Spleen (tissue), 13 donors: ENCODE results near the gene SFXN3. TPM values are rescaled to one million over a fixed set of nuclear protein-coding genes. Genes with fewer than 3 reads are reported as not detected.

Experiments
- DNase-seq: peaks from one replicate; pipeline ENCODE4 v3.0.0-alpha.2; 2020
- H3K27ac ChIP-seq, 8 donors: fragments of 200-600 bp; sonication (generic) in 7 of 8; 1 replicate in 4 of 8; 2 replicates in 4 of 8; pipeline versions ENCODE4 v1.5.0 to v1.8.0; 2016 to 2021; ENCODE audit warnings: inconsistent platforms in 4 of 8, mild to moderate bottlenecking in 4 of 8, moderate library complexity in 1 of 8
- H3K27me3 ChIP-seq, 7 donors: fragments of 200-600 bp; sonication (generic) in 6 of 7; replicated peaks in 1 of 7; 1 replicate in 4 of 7; 2 replicates in 3 of 7; pipeline versions ENCODE4 v1.5.0 to v1.8.0; 2016 to 2021; ENCODE audit warnings: inconsistent platforms in 3 of 7, mild to moderate bottlenecking in 1 of 7
- H3K36me3 ChIP-seq, 6 donors: fragments of 200-600 bp; sonication (generic) in 5 of 6; 1 replicate in 4 of 6; 2 replicates in 2 of 6; pipeline versions ENCODE4 v1.5.0 to v1.8.0; 2016 to 2021; ENCODE audit warnings: inconsistent platforms in 2 of 6
- H3K4me1 ChIP-seq, 6 donors: fragments of 200-600 bp; sonication (generic) in 5 of 6; 1 replicate in 3 of 6; 2 replicates in 3 of 6; pipeline versions ENCODE4 v1.5.0 to v1.8.0; 2016 to 2021; ENCODE audit warnings: inconsistent platforms in 3 of 6
- H3K4me3 ChIP-seq, 8 donors: fragments of 200-600 bp; sonication (generic) in 7 of 8; 1 replicate in 4 of 8; 2 replicates in 4 of 8; pipeline versions ENCODE4 v1.5.0 to v1.8.0; 2016 to 2021; ENCODE audit warnings: inconsistent platforms in 4 of 8, mild to moderate bottlenecking in 4 of 8, moderate library complexity in 2 of 8
- H3K9me3 ChIP-seq, 8 donors: fragments of 200-600 bp; sonication (generic) in 7 of 8; 1 replicate in 4 of 8; 2 replicates in 4 of 8; pipeline versions ENCODE4 v1.5.0 to v1.8.0; 2016 to 2021; ENCODE audit warnings: inconsistent platforms in 4 of 8
- CTCF ChIP-seq, 11 experiments: fragments of 200-600 bp in 7 of 11; fragments of 450-650 bp in 4 of 11; sonication (generic) in 4 of 11; IDR thresholded peaks in 8 of 11; conservative IDR thresholded peaks in 3 of 11; 1 replicate in 7 of 11; 2 replicates in 4 of 11; pipeline versions ENCODE4 v1.4.0 to v1.8.0; 2016 to 2021; ENCODE audit warnings: antibody characterized with exemption in 11 of 11, inconsistent platforms in 4 of 11, mild to moderate bottlenecking in 1 of 11
- POLR2A ChIP-seq, 3 donors: fragments of 450-650 bp; IDR thresholded peaks; one replicate each; pipeline ENCODE4 v1.5.1; 2017; ENCODE audit warnings: antibody characterized with exemption in 3 of 3, mild to moderate bottlenecking in 1 of 3
- POLR2AphosphoS5 ChIP-seq, 3 donors: sonication (generic); formaldehyde crosslinking; IDR thresholded peaks; one replicate each; pipeline ENCODE4 v1.5.1; 2017; ENCODE audit warnings: antibody characterized with exemption in 3 of 3
- WGBS, 5 donors: extraction: QIAGEN DNeasy Blood & Tissue Kit in 3 of 5; methylation state at CpG; one replicate each; pipeline versions ENCODE4 v1.1.5 to v1.1.7; 2013 to 2018; 5-methylcytosine and 5-hydroxymethylcytosine counted together
- intact Hi-C: fragments of 100-400 bp; cut with DNase I; formaldehyde crosslinking; loops from one replicate; pipeline ENCODE4 v1.15.0; 2023; ENCODE audit warnings: low total_unique reads
- long read RNA-seq, 2 donors: transcript quantifications; one replicate each; lab custom pipeline, GENCODE V29; 2026
- polyA plus RNA-seq, 3 donors: library from polyadenylated mRNA; stranded (reverse); fragments of 200-250 nt; gene quantifications; one replicate each; pipeline ENCODE4 v1.2.1, GENCODE V29; 2013
- total RNA-seq, 7 donors: library from RNA; depleted of rRNA in 3 of 7; stranded (reverse); fragments of >200 nt in 3 of 7; fragmentation: NEBNext Ultra II Directional in 4 of 7; extraction: Animal tissue kit (Norgen Biotek cat#: 25700) in 4 of 7; gene quantifications; one replicate each; pipeline versions ENCODE4 v1.1.0 to v1.2.1, GENCODE V29; 2016 to 2021
- donor health status: healthy with polysubstance abuse.
- donor health status: DM: no; HTN: no; CAD: no; lungs with moderate emphysema.
- donor health status: DM: no; HTN: no; CAD: no.
- donor health status: Bipolar disorder and iron deficiency.
- donor health status: healthy.
- donor health status: DM: no; HTN: no; CAD: no.
- donor health status: DM: yes; HTN: yes; CAD: no.

SFXN3 gene, protein sequence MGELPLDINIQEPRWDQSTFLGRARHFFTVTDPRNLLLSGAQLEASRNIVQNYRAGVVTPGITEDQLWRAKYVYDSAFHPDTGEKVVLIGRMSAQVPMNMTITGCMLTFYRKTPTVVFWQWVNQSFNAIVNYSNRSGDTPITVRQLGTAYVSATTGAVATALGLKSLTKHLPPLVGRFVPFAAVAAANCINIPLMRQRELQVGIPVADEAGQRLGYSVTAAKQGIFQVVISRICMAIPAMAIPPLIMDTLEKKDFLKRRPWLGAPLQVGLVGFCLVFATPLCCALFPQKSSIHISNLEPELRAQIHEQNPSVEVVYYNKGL
- total RNA-seq (10 to 100 TPM; 35.6 to 70.0 (median 44.3) TPM), polyA plus RNA-seq (10 to 100 TPM in 2 of 3 donors, 1 to 10 TPM in 1; 7.9 to 16.6 (median 10.8) TPM)
- long read RNA-seq, donor 1, partial matches to known transcripts, result 0 of 2 reads
- long read RNA-seq, donor 1, other reads (novel, unspliced or antisense), result 0 of 2 reads
- long read RNA-seq, donor 2, result 0 reads

DNA sequence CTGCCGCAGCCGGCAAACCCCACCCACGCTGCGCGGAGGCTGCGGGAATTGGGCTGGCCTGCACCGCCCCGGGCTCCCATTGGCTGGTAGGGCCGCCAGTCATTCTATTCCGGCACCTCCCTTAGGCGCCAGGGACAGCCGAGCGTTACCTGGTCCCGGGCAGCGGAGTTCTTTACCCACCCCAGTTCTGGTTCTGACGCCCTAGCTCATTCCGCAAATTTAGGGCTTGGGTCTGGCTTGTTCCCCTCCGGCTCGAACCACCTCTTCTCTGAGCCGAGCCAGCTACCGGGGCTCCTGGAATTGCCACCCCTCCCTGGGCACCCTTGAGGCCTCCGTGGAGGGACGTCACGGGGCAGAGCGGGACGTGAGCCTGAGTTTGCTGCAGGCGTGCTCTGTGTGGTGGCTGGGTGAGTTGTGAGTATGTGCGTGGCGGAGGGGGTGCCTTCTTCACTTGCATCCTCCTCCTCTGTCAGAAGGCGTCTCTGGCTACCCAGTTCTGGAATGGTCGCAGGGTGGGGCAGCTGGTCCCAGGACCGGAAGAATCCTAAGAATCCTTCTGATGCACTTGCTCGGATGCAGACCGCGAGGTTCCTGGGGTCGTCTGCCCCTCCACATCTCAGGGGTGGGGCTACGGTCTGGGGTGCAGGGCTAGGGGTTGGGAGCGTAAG is at the start of gene SFXN3, which contains the start of gene PDZD7:
TSS of gene SFXN3 (plus strand) at position 107 of the 668 bp plus-strand sequence. CDS start 3,461 bp downstream, outside the sequence.
TSS of gene PDZD7 (minus strand) at position 2 of the 668 bp plus-strand sequence. CDS start 910 bp downstream, outside the sequence.
- H3K4me3 ChIP-seq, result peak within 1 kb of the TSS; percentile 50 to 82 (median 75)
- H3K27ac ChIP-seq, result peak within 1 kb of the TSS; percentile 81 to 97 (median 94)
- intact Hi-C loops, result no loop called here
- no peak for TF ChIP-seq POLR2A (IDR thresholded peaks at IDR 0.05)
- peak in 3 of 11 experiments; percentile 19 to 31 (median 30) for TF ChIP-seq CTCF (IDR thresholded peaks at IDR 0.05 in 8 of 11, conservative IDR thresholded peaks at IDR 0.05 in 3 of 11)
- peak; percentile 76 to 85 (median 82) for TF ChIP-seq POLR2AphosphoS5 (IDR thresholded peaks at IDR 0.05)
- peak; percentile 99 for DNase-seq
- peaks cover 0 to 24% (median 0%) of the 10 kb centered on the region in 7 donors for H3K27me3 ChIP-seq
- H3K36me3 ChIP-seq, result peaks cover under 1 to 19% (median 16%) of the 10 kb centered on the region in 6 donors
- WGBS, 5 donors, result 0 to 1% (median 1%) methylated on average over 31 to 38 of the region's 38 CpGs
- no peaks in the 10 kb centered on the region for H3K9me3 ChIP-seq
- H3K4me1 ChIP-seq, result peaks cover 6 to 58% (median 33%) of the 10 kb centered on the region in 6 donors

DNA sequence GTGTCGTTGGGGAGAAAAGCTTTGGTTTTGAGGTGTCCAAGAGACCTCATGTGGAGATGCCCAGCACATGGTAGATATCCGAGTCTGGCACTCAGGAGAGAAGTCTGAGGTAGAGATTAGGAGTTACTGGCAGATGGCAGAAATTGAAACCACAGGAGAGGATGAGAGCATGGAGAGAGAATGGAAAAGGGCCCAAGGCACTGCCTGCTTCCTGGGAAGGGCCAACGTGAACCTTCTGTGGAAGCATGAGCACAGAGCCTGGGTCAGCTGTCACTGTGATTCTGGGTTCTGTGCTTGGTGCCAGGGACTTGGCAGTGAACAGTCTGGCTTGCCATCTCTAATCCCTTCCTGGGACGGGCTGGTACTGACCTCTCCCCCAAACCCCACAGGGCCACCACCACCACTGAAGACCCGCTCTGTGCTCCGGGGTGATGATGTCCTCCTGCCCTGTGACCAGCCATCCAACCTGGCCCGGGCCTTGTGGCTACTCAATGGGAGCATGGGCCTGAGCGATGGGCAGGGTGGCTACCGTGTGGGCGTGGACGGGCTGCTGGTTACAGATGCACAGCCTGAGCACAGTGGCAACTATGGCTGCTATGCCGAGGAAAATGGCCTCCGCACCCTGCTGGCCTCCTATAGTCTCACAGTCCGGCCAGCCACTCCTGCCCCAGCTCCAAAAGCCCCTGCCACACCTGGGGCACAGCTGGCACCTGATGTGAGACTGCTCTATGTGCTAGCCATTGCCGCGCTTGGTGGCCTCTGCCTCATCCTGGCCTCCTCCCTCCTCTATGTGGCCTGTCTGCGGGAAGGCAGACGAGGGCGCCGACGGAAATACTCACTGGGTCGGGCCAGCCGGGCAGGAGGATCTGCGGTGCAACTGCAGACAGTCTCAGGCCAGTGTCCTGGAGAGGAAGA is 47.9 kb upstream of the SFXN3 start:
- intact Hi-C loops, result no loop called here
- Histone ChIP-seq H3K27me3 (no peaks in the 10 kb centered on the region), H3K36me3 (peaks cover 0 to 79% (median 29%) of the 10 kb centered on the region in 6 donors), H3K9me3 (no peaks in the 10 kb centered on the region), H3K27ac (no peak overlapping the region), H3K4me1 (peaks cover 11 to 29% (median 22%) of the 10 kb centered on the region in 6 donors), H3K4me3 (no peak overlapping the region)
- no peak for TF ChIP-seq POLR2AphosphoS5 (IDR thresholded peaks at IDR 0.05)
- 92 to 97% (median 94%) methylated on average over 15 to 24 of the region's 24 CpGs for WGBS, 5 donors
- peak; percentile 67 for DNase-seq

GRCh38 chr10:100983868-100984671 is 47.0 kb upstream of the SFXN3 start:
- Histone ChIP-seq H3K27ac (no peak overlapping the region), H3K36me3 (peaks cover 0 to 77% (median 25%) of the 10 kb centered on the region in 6 donors), H3K9me3 (no peaks in the 10 kb centered on the region), H3K27me3 (no peaks in the 10 kb centered on the region), H3K4me1 (peaks cover 12 to 38% (median 31%) of the 10 kb centered on the region in 6 donors), H3K4me3 (no peak overlapping the region)
- DNase-seq, result peak; percentile 63
- 81 to 96% (median 91%) methylated on average over 10 to 13 of the region's 13 CpGs for WGBS, 5 donors
- intact Hi-C loops, result no loop called here
- TF ChIP-seq POLR2AphosphoS5 (IDR thresholded peaks at IDR 0.05), result no peak
- TF ChIP-seq CTCF (IDR thresholded peaks at IDR 0.05 in 8 of 11, conservative IDR thresholded peaks at IDR 0.05 in 3 of 11), result no peak
- no peak for TF ChIP-seq POLR2A (IDR thresholded peaks at IDR 0.05)
